AG04449 (cell line): ENCODE measurements around the gene TSC22D4.

ENCODE experiments used
- CTCF ChIA-PET: fragments of 350-600 bp; formaldehyde crosslinking; extraction: SDS; loops from one replicate; lab custom pipeline; 2021; ENCODE audit warnings: antibody characterized with exemption; lab: Yijun Ruan, JAX
- POLR2A ChIA-PET: fragments of 400-600, 350-600 bp; formaldehyde crosslinking; extraction: SDS; loops from one replicate; lab custom pipeline; 2020; ENCODE audit warnings: antibody characterized with exemption, inconsistent platforms; lab: Yijun Ruan, JAX
- DNase-seq: peaks from one replicate; pipeline ENCODE4 v3.0.0-alpha.2; 2010; ENCODE audit warnings: low read depth, low spot score
- H3K4me3 ChIP-seq: 2 replicates; pipeline ENCODE4 v1.5.1; 2011; ENCODE audit warnings: low read depth, mild to moderate bottlenecking, control low read depth, low read length
- CTCF ChIP-seq: IDR thresholded peaks from one replicate; pipeline ENCODE4 v1.5.1; 2011; ENCODE audit warnings: mild to moderate bottlenecking, moderate library complexity, low read length, control low read depth, inconsistent platforms; ENCODE audit not compliant: insufficient read depth; ENCODE audit errors: missing control alignments

The TSC22D4 gene

GRCh38 chr7:100465702-100466311, 13.2 kb downstream of the TSC22D4 start:
- no peak overlapping the region for H3K4me3 ChIP-seq
- CTCF ChIA-PET: interaction anchor here (0.7 to 12.1 kb wide), 16 partner anchors 11 to 386 kb away, joined by 3 to 421 read pairs (median 5); partner anchors contain the start of genes AGFG2, POP7, SLC12A9 and TSC22D4
- POLR2A ChIA-PET: interaction anchor here (0.8 to 2.1 kb wide), 4 partner anchors 9 to 224 kb away, joined by 3 to 10 read pairs (median 4); partner anchors contain the start of genes FBXO24 and LRCH4
- peak; percentile 85 for TF ChIP-seq CTCF
- no peak for DNase-seq

GRCh38 chr7:100465299-100465698, 13.7 kb downstream of the TSC22D4 start:
- TF ChIP-seq CTCF: no peak
- CTCF ChIA-PET: interaction anchor here (0.9 to 12.1 kb wide), 17 partner anchors 10 to 387 kb away, joined by 3 to 421 read pairs (median 5); partner anchors contain the start of genes AGFG2, POP7, SLC12A9 and TSC22D4
- POLR2A ChIA-PET: interaction anchor here (0.8 to 2.1 kb wide), 4 partner anchors 9 to 225 kb away, joined by 3 to 10 read pairs (median 4); partner anchors contain the start of genes FBXO24 and LRCH4
- no peak for DNase-seq
- H3K4me3 ChIP-seq: no peak overlapping the region

DNA sequence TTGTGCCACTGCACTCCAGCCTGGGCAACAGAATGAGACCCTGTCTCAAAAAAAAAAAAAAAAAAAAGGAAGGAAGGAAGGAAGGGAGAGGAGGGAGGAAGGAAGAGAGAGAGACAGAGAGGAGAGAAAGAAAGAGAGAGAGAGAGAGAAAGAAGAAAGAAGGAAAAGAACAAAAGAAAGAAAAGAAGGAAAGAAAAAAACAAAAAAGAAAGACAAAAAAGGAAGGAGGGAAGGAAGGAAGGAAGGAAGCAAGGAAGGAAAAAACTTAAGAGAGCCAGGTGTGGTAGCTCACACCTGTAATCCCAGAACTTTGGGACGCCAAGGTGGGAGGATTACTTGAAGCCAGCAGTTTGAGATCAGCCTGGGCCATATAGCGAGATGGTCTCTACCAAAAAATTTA, 14.2 kb downstream of the TSC22D4 start:
- no peak overlapping the region for H3K4me3 ChIP-seq
- POLR2A ChIA-PET: interaction anchor here (0.8 to 2.1 kb wide), 4 partner anchors 8 to 225 kb away, joined by 3 to 10 read pairs (median 4); partner anchors contain the start of genes FBXO24 and LRCH4
- no peak for TF ChIP-seq CTCF
- no peak for DNase-seq
- CTCF ChIA-PET: interaction anchor here (0.9 to 12.1 kb wide), 15 partner anchors 10 to 241 kb away, joined by 3 to 421 read pairs (median 5); partner anchors contain the start of genes AGFG2, POP7 and TSC22D4

GRCh38 chr7:100464210-100464660, 14.8 kb downstream of the TSC22D4 start, which contains the start of gene SPACDR:
SPACDR (minus strand) TSS chr7:100464260; CDS start chr7:100464025, 235 bp downstream.
- POLR2A ChIA-PET: interaction anchor here (1.4 to 2.1 kb wide), 2 partner anchors 20 to 122 kb away, joined by 4 to 10 read pairs; partner anchors contain the start of genes FBXO24 and LRCH4
- CTCF ChIA-PET: interaction anchor here (0.9 to 12.1 kb wide), 10 partner anchors 9 to 227 kb away, joined by 3 to 421 read pairs (median 8); partner anchors contain the start of gene TSC22D4
- no peak for DNase-seq
- no peak for TF ChIP-seq CTCF
- no peak within 1 kb of the TSS for H3K4me3 ChIP-seq

GRCh38 chr7:100457033-100457432, 22.0 kb downstream of the TSC22D4 start:
- ChIA-PET CTCF (interaction anchor here (0.8 to 4.1 kb wide), 3 partner anchors 8 to 103 kb away, joined by 3 to 28 read pairs (median 3); partner anchors contain the start of gene SPACDR), POLR2A (interaction anchor here (2.1 kb wide), 1 partner anchor 9 kb away, joined by 4 read pairs; no protein-coding TSS in a partner anchor)
- no peak for DNase-seq
- H3K4me3 ChIP-seq: no peak overlapping the region
- TF ChIP-seq CTCF: no peak
